H1 (cell line): ENCODE measurements around the gene B4GALT5. TPM values are rescaled to one million over a fixed set of nuclear protein-coding genes. Genes with fewer than 3 reads are reported as not detected.
A peak's percentile ranks its signal among the peaks of the same experiment; 100 is the strongest.

Experiments used
- CTCF ChIA-PET: fragments of 300-600 bp; sonication (Branson Sonifier 250); formaldehyde crosslinking; loops from one replicate; lab custom pipeline; 2021; ENCODE audit not compliant: partially characterized antibody; lab: Charles Lee
- POLR2A ChIA-PET: fragments of 300-600 bp; sonication (Branson Sonifier 250); formaldehyde crosslinking; loops from one replicate; lab custom pipeline; 2021; ENCODE audit warnings: inconsistent platforms; ENCODE audit not compliant: partially characterized antibody; lab: Charles Lee
- DNase-seq, 2 experiments: peaks; one replicate each; pipeline versions ENCODE4 v3.0.0 to v3.0.0-alpha.2; 2010 to 2022; ENCODE audit warnings: low spot score in 2 of 2, low read depth in 1 of 2, mixed read lengths in 1 of 2
- FAIRE-seq: peaks from 2 replicates; lab custom pipeline; 2011; peaks lifted over from hg19 to GRCh38; lab: Jason Lieb, UNC
- H2AFZ ChIP-seq: 2 replicates; pipeline ENCODE4 v1.8.1; 2012; ENCODE audit warnings: low read length, inconsistent platforms
- H2AK5ac ChIP-seq: 2 replicates; pipeline ENCODE4 v1.6.1; 2013; ENCODE audit warnings: low read depth, low read length
- H2BK120ac ChIP-seq: replicated peaks from 2 replicates; pipeline ENCODE3; 2013; ENCODE audit warnings: low read depth, low read length, inconsistent platforms
- H2BK12ac ChIP-seq: 2 replicates; pipeline ENCODE4 v1.6.1; 2013; ENCODE audit warnings: low read depth, low read length
- H2BK15ac ChIP-seq: 2 replicates; pipeline ENCODE4 v1.6.1; 2013; ENCODE audit warnings: low read length
- H2BK20ac ChIP-seq: 2 replicates; pipeline ENCODE4 v1.6.1; 2013; ENCODE audit warnings: low read length
- H2BK5ac ChIP-seq: 2 replicates; pipeline ENCODE4 v1.6.1; 2013; ENCODE audit warnings: low read depth, low read length
- H3K14ac ChIP-seq: 2 replicates; pipeline ENCODE4 v1.6.1; 2013; ENCODE audit warnings: inconsistent platforms; ENCODE audit not compliant: insufficient read length
- H3K18ac ChIP-seq: 2 replicates; pipeline ENCODE4 v1.6.1; 2013; ENCODE audit warnings: low read length; ENCODE audit errors: extremely low read depth
- H3K23ac ChIP-seq: 2 replicates; pipeline ENCODE4 v1.6.1; 2013; ENCODE audit warnings: inconsistent platforms; ENCODE audit not compliant: insufficient read length
- H3K23me2 ChIP-seq: 2 replicates; pipeline ENCODE4 v1.6.1; 2013; ENCODE audit warnings: low read depth, low read length
- H3K27ac ChIP-seq: 2 replicates; pipeline ENCODE4 v1.6.1; 2011; ENCODE audit warnings: low read depth, low read length, inconsistent platforms
- H3K27me3 ChIP-seq, 4 experiments: replicated peaks in 1 of 4; 1 replicate in 1 of 4; 2 replicates in 3 of 4; pipeline versions ENCODE4 v1.6.1 to v1.8.1; 2011 to 2013; ENCODE audit warnings: low read length in 3 of 4, mild to moderate bottlenecking in 3 of 4, inconsistent platforms in 2 of 4, mixed read lengths in 2 of 4, moderate library complexity in 1 of 4; ENCODE audit not compliant: control insufficient read depth in 3 of 4, insufficient read depth in 3 of 4; ENCODE audit errors: extremely low read depth in 1 of 4
- H3K36me3 ChIP-seq, 4 experiments: 2 replicates each; pipeline versions ENCODE4 v1.6.1 to v1.8.1; 2011 to 2013; ENCODE audit warnings: mild to moderate bottlenecking in 4 of 4, low read length in 3 of 4, moderate library complexity in 2 of 4, control low read depth in 1 of 4, inconsistent platforms in 1 of 4; ENCODE audit not compliant: insufficient read depth in 4 of 4, control insufficient read depth in 2 of 4
- H3K4ac ChIP-seq: replicated peaks from 2 replicates; pipeline ENCODE3; 2013; ENCODE audit warnings: low read length, low read depth, mixed read lengths, inconsistent platforms; ENCODE audit not compliant: insufficient read length
- H3K4me1 ChIP-seq, 4 experiments: replicated peaks in 1 of 4; 1 replicate in 1 of 4; 2 replicates in 3 of 4; pipeline versions ENCODE4 v1.6.1 to v1.8.1; 2011 to 2013; ENCODE audit warnings: low read length in 3 of 4, inconsistent platforms in 2 of 4, mixed read lengths in 1 of 4; ENCODE audit not compliant: insufficient read depth in 4 of 4, control insufficient read depth in 3 of 4
- H3K4me2 ChIP-seq, 2 experiments: 2 replicates each; pipeline versions ENCODE4 v1.6.1 to v1.8.1; 2011 to 2013; ENCODE audit warnings: low read depth in 2 of 2, low read length in 2 of 2, control low read depth in 1 of 2, inconsistent platforms in 1 of 2, mild to moderate bottlenecking in 1 of 2; ENCODE audit not compliant: insufficient read depth in 1 of 2
- H3K4me3 ChIP-seq, 4 experiments: fragments of 200-600, 300-600 bp in 1 of 4; sonication (generic), shearing (Covaris generic), sonication (Bioruptor Twin) in 1 of 4; 2 replicates each; pipeline versions ENCODE4 v1.5.1 to v1.8.1; 2011 to 2016; ENCODE audit warnings: low read length in 4 of 4, low read depth in 3 of 4, control low read depth in 2 of 4, inconsistent platforms in 2 of 4, mild to moderate bottlenecking in 2 of 4, mixed read lengths in 1 of 4, moderate library complexity in 1 of 4; ENCODE audit not compliant: insufficient read depth in 2 of 4; ENCODE audit errors: extremely low read depth in 1 of 4
- H3K56ac ChIP-seq: replicated peaks from 2 replicates; pipeline ENCODE3; 2013; ENCODE audit warnings: low read depth, mild to moderate bottlenecking, mixed read lengths, low read length, inconsistent platforms; ENCODE audit not compliant: insufficient read length
- H3K79me1 ChIP-seq: 2 replicates; pipeline ENCODE4 v1.6.1; 2013; ENCODE audit warnings: low read depth, low read length, control low read depth
- H3K79me2 ChIP-seq, 2 experiments: 2 replicates each; pipeline versions ENCODE4 v1.6.1 to v1.8.1; 2012 to 2013; ENCODE audit warnings: low read length in 2 of 2, mild to moderate bottlenecking in 2 of 2, inconsistent platforms in 1 of 2; ENCODE audit not compliant: insufficient read depth in 2 of 2, control insufficient read depth in 1 of 2
- H3K9ac ChIP-seq, 4 experiments: replicated peaks in 1 of 4; 1 replicate in 1 of 4; 2 replicates in 3 of 4; pipeline versions ENCODE4 v1.6.1 to v1.8.1; 2011 to 2013; ENCODE audit warnings: low read depth in 3 of 4, low read length in 3 of 4, control low read depth in 2 of 4, mild to moderate bottlenecking in 2 of 4, moderate library complexity in 2 of 4, inconsistent platforms in 1 of 4; ENCODE audit errors: extremely low read depth in 1 of 4
- H3K9me3 ChIP-seq, 2 experiments: 2 replicates each; pipeline versions ENCODE4 v1.6.1 to v1.8.1; 2012 to 2013; ENCODE audit warnings: mild to moderate bottlenecking in 2 of 2, moderate library complexity in 2 of 2, control low read depth in 1 of 2, inconsistent platforms in 1 of 2, low read depth in 1 of 2, low read length in 1 of 2, mixed read lengths in 1 of 2; ENCODE audit not compliant: insufficient read depth in 2 of 2
- H4K20me1 ChIP-seq, 2 experiments: replicated peaks in 1 of 2; 2 replicates each; pipeline versions ENCODE3 to v1.8.1; 2011 to 2013; ENCODE audit warnings: inconsistent platforms in 2 of 2, low read length in 2 of 2, mild to moderate bottlenecking in 1 of 2; ENCODE audit not compliant: insufficient read depth in 2 of 2, control insufficient read depth in 1 of 2
- H4K5ac ChIP-seq: 2 replicates; pipeline ENCODE4 v1.6.1; 2013; ENCODE audit warnings: low read length, low read depth, mixed read lengths, inconsistent platforms; ENCODE audit not compliant: insufficient read length
- H4K8ac ChIP-seq: 2 replicates; pipeline ENCODE4 v1.8.0; 2013; ENCODE audit warnings: mild to moderate bottlenecking, moderate library complexity, low read length, inconsistent platforms; ENCODE audit not compliant: insufficient read depth; ENCODE audit errors: extremely low read depth
- H4K91ac ChIP-seq: replicated peaks from 2 replicates; pipeline ENCODE3; 2013; ENCODE audit warnings: low read length, mixed read lengths, inconsistent platforms; ENCODE audit not compliant: insufficient read length
- RFX5 ChIP-seq: IDR thresholded peaks from 2 replicates; pipeline ENCODE4 v1.6.1; 2011; ENCODE audit warnings: low read depth, low read length, improper control_type of control experiment, borderline replicate concordance
- WGBS, 2 experiments: shearing (Covaris generic) in 1 of 2; methylation state at CpG; one replicate each; pipeline versions ENCODE4 v1.1.6 to v1.1.7; 2013 to 2015; ENCODE audit warnings: low lambda C conversion rate in 2 of 2, mixed read lengths in 2 of 2, inconsistent platforms in 1 of 2, low coverage in 1 of 2, missing lambda C conversion rate in 1 of 2; ENCODE audit not compliant: insufficient replicate concordance in 2 of 2, insufficient coverage in 1 of 2, insufficient read length in 1 of 2; ENCODE audit errors: extremely low coverage in 1 of 2, missing lambda C conversion rate in 1 of 2; 5-methylcytosine and 5-hydroxymethylcytosine counted together
- polyA plus RNA-seq, 7 experiments: library from polyadenylated mRNA; depleted of rRNA in 3 of 7; stranded (reverse) in 5 of 7; unstranded in 2 of 7; fragments of >200 nt in 5 of 7; fragments of 200-250 nt in 2 of 7; gene quantifications; 1 replicate in 5 of 7; 2 replicates in 1 of 7; 4 replicates in 1 of 7; pipeline versions ENCODE4 v1.2.1 to v1.2.3, GENCODE V29; 2011 to 2013; ENCODE audit warnings: missing spikeins in 2 of 7, mixed read lengths in 2 of 7
- total RNA-seq: library from RNA; stranded (reverse); fragmentation: NEBNext Ultra II Directional; extraction: Animal tissue kit (Norgen Biotek cat#: 25700); gene quantifications from 2 replicates; pipeline ENCODE4 v1.2.1, GENCODE V29; 2021

B4GALT5 gene
- total and polyA plus RNA-seq, 2 of the 8 experiments (the other 6 are each of a cell fraction or from before 2014, with no cell fraction given): 46.5 to 75.4 TPM

- peaks cover 20 to 22% of the 10 kb centered on the region in 2 experiments for H4K20me1 ChIP-seq
- no peak overlapping the region for H3K4me3 ChIP-seq
- H3K23ac ChIP-seq: no peak overlapping the region
- TF ChIP-seq RFX5: no peak
These were observed 8.3 kb downstream of the B4GALT5 start for GRCh38 chr20:49705358-49705757.

More at GRCh38 chr20:49705358-49705757, 8.3 kb downstream of the B4GALT5 start:
- Histone ChIP-seq H2AK5ac (no peak overlapping the region), H3K18ac (no peak overlapping the region), H2BK5ac (no peak overlapping the region), H2BK15ac (no peak overlapping the region), H3K79me1 (no peaks in the 10 kb centered on the region), H3K4me2 (peak overlapping the region in 1 of 2 experiments; percentile 40; a peak in 2 of 4 replicates), H2AFZ (no peak overlapping the region), H2BK12ac (no peak overlapping the region), H3K9me3 (no peaks in the 10 kb centered on the region), H3K4ac (no peak overlapping the region), H3K4me1 (peaks cover 0 to 12% (median 6%) of the 10 kb centered on the region in 4 experiments; a peak in 5 of 7 replicates), H3K56ac (no peak overlapping the region), H2BK20ac (no peak overlapping the region), H4K5ac (no peak overlapping the region), H3K9ac (no peak overlapping the region), H2BK120ac (no peak overlapping the region), H3K79me2 (peaks cover 43 to 98% of the 10 kb centered on the region in 2 experiments), H3K36me3 (no peaks in the 10 kb centered on the region), H3K23me2 (no peaks in the 10 kb centered on the region), H4K8ac (no peak overlapping the region), H4K91ac (no peak overlapping the region), H3K27ac (no peak overlapping the region), H3K14ac (no peak overlapping the region), H3K27me3 (no peaks in the 10 kb centered on the region)
- DNase-seq (no peak), FAIRE-seq (no peak)
- WGBS, 2 experiments: 91% methylated on average over 4 of the region's 4 CpGs; no CpG with 5 or more reads in 1 of the 2 experiments
- POLR2A ChIA-PET: interaction anchor here (1.1 to 1.2 kb wide), 3 partner anchors 47 to 147 kb away, joined by 3 to 4 read pairs (median 3); no protein-coding TSS in a partner anchor
- CTCF ChIA-PET: interaction anchor here (0.9 kb wide), 1 partner anchor 74 kb away, joined by 3 read pairs; no protein-coding TSS in a partner anchor
